IPS DF 19.7 (cell line): ENCODE measurements around the gene LYRM4.

Experiments used
- DNase-seq: peaks from one replicate; pipeline ENCODE4 v3.0.0-alpha.2; 2013; ENCODE audit warnings: low read depth, low spot score

The LYRM4 gene

DNA sequence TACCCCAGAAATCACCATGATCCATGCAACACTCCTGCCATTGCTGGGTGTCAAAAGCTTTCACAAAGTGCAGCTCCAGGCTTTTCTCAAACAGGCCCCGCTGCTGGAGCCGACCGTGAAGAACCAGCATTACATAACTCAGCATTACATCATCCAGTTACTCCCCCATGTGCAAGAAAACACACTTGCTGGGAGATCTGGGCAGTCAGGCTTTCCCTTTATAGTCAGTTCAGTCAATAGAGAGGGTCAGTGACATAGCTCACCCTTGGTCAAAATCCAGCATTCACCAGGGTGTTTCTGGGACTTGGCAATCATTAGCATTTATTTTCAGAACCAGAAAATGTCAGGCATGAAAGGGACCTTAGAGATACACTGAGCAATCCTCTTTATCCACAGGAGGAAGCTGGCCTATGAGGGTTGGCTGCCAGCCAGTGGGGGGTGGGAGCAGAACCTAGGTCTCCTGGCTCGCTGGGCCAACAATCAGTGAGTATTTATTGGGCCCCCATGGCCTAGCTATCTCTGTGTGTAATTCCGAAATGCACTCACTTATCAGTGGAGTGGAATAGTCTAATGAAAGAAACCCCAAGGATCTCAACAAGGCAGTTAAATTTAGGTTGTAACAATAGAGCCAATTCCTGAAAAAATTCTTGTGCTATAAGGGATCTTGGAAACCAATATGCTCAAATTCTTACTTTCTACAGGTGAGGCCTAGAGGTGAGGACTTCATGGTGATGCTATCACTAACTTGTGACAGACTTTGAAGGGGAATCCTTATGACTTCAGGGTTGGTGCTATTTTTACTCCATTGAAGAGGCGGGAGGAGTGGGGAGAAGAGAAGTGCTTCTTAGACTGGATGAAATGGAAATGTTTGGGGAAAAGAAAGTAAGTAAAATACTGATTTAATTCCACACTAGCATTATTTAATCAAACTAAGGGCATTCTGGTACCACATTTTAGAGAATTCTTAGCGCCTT, 54.6 kb downstream of the LYRM4 start:
- DNase-seq = no peak

DNA sequence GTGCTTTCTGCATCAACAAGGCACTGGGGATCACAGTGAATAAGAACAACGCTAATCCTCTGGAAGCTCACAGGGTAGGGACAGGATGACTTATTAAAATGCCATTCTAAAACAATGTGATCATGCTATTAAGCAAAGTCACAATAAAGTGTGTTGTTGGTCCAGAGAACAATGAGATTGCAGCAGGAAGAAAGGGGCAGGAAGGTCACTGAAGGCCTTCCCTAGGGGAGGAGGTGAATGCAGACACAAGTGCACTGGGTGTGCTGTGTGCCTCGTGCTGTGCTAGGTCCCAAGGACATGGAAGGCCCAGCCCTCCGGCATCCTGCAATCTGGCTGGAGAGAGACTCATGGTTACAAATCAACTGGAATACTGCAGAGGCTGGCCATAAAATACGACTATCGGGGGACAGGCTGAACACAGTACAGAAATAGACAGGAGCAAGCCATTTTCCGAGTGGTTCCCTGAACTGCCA, 55.7 kb downstream of the LYRM4 start:
- DNase-seq = no peak

DNA sequence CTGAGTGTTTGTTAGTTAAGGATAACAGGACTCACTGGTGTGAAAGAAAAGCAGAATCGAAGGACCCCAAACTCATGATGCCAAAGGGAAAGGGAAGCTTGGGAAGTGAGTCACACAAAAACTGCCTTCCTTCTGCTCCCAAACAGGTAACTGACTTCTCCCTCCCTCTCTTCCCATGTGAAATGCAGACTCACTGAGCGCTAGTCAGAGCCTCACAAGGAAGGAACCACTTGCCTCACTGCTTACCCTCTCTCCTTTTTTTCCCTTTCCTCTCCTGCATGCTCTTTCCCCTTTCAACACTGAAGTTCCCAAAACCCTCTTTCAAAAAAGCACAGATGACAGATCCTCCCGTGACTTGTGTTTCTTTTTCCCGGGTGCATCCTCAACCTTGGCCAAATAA, 56.4 kb downstream of the LYRM4 start:
- DNase-seq = no peak

DNA sequence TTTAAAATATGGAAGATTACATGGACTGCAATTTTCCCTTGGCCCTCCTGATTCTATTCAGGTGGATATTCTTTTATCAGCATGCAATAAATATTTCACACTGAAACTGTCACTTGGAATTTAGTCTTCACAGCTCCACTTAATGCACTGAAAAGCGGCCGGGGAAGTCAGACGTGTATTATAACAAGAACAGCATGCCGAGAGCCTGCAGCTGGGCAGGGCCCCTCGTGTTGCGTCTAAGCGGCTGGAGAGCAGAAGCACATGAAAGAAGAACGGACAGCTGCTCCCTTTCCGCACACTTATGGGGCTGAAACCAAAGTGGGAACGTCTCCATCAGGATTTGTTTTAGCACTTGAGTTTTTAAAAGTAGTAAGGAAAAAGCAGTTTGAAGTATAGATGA, 57.2 kb downstream of the LYRM4 start:
- no peak for DNase-seq

DNA sequence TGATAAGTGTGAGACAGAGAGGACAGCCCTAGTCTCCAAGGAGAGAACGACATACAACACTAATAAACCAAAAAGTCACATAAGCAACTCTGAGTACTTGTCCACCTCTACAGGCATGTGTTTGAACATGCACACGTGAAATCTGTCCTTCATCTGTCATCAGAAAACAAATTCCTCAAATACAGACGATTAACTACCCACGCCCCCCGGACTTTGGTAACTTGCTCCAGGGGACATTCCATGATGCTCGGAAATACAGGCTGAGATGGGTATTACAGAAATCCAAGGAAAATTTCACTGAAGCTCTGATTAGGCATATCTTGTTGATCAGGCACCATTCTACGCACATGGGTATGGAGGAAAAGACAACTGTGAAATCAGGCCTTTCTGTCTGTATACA, 57.8 kb downstream of the LYRM4 start:
- DNase-seq = no peak

DNA sequence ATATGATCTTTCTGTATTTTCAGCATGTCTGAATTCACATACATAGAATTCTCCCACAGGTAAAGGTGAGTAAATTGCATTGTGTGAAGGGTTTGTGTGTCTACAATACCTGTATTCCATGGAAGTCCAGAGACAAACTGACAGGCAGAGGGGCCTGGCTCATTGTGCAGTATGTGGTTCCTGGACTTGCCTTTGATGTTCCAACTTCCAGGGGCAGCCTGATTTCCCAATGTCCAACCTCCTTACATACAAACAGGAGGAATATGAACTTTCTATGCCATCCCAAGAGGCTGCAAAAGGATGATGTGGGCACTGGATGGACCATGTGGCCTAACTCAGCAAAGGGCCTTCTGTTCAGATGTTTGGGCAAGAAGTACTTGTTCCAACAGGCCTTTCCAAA, 58.5 kb downstream of the LYRM4 start:
- no peak for DNase-seq

DNA sequence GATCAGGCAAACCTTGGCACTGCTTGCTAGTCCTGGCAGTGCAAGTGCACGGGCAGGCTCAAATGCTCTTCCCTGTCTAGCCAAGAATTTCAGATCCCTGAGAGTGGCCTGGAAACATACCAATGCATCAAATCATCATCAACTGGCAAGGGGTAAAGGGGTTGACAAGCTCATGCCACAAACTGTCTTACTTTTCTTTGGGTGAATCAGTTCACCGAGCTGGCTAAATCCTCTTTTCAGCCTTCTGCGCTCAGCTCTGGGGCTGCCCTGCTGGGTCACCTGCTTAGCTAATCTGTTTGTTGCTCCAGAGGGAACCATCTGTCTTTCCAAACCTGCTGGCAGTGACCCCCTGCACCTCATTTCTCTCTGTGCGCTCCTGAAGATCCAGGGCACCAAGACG, 59.5 kb downstream of the LYRM4 start:
- DNase-seq = no peak

DNA sequence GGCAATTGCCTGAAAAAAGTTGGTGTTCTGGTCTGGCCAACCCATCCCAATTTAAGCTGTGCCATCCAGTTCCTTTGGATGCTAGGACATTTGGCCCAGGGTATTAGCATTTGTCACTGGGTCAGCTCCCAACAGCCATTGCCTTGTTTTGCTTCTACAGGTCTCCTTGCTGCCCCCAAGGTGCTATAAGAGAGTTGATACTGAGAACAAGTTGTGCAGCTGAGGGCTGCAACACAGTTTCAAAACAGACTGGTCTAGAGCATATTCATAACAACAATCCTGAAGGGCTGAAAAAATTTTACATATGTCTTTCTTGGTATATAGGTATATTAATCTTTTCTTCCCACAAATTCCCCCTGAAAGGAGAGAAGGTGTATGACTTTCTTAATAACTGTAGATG, 61.0 kb downstream of the LYRM4 start:
- DNase-seq = no peak

DNA sequence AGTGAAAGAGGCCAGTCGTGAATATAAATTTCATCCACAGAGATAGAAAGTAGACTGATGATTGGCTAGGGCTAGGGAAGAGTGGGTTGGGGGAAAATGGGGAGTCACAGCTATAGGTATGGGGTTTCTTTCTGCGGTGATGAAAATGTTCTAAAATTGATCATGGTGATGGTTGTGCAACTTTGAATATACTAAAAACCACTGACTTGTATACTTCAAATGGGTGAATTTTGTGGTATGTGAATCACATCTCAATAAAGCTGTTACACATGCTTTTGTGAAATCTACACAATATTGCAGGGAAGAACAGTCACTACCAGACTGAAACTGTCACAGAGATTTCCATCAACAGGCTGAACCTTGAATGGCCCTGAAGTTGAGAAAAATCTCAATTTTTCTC, 61.5 kb downstream of the LYRM4 start:
- no peak for DNase-seq

DNA sequence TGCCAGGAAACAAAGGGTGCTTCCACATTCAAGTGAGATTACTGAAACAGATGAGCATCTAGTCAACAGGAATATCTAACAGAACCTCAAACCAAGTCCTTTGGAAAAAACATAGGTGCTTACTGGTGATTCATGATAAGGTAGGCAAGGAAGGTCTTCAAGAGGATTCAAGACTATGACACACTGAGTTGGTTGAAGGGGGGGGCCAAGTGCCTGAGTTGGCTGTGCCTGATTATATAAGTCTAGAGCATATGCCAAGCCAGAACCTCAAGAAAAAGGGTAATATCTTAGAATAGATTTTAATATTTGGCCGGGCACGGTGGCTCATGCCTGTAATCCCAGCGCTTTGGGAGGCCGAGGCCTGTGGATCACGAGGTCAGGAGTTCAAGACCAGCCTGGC, 63.7 kb downstream of the LYRM4 start:
- no peak for DNase-seq

DNA sequence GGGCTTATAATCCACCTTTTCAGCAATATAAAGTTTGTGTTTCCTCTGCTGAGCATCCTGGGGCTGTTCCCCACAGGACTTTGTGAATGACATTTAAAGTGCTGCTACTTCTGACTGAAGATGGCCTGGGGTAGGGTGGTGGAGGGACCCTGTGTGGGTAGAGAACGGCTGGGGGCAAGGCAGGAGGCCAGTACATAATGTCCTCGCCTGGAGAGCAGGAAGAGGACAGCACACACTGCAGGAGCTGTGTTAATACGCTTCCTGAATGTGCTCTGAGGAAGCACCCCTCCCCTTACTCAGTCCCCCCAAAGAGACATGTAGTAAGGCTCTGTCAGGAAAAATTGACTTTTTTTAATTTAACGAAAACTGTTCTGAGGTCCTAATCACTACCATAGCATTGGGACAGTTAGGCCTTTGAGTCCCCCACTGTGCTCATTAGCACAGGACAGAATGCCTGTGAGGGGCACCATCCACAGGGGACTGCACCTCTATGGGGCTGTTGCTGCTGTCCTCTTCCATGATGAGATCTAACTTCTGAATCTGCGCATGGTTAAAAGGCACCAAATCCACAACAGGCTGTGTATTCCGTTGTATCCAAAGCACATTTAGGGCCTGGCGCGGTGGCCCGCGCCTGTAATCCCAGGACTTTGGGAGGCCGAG, 68.5 kb downstream of the LYRM4 start:
- no peak for DNase-seq

DNA sequence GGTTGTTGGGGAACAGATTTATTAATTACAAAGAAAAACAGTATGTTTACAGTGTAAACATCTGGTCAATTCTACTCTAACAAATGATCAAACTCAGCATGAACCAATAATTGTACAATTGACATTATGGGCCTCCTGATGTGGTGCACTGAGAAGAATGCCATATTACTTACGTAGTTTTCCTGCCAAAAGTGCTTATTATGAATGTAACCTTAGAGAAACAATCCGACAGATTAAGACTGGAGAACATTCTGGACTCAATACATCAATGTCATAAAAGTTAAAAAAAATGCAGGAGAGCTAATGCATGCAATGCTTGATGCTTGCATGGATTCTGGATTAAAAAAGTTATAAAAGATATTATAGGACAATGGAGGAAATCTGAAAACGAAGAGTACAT, 69.0 kb downstream of the LYRM4 start:
- DNase-seq = no peak

DNA sequence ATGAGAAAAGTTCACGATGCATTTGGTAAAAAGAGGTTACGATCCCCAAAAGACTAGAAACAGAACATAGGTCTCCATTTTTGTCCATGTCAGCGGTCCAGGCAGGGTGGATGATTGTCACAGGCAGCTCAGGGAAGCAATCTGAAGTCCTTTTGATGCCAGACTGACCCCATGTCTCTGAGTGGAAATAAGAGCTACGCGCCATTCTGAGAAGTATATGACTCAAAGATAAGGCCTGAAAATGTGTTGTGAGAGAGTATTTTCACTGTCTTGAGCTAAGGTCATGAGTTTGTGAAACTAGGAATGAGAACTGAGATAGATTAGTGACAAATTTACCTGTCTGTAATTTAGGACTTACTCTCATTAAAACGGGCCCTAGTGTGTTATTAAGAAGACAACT, 69.5 kb downstream of the LYRM4 start:
- DNase-seq = no peak

DNA sequence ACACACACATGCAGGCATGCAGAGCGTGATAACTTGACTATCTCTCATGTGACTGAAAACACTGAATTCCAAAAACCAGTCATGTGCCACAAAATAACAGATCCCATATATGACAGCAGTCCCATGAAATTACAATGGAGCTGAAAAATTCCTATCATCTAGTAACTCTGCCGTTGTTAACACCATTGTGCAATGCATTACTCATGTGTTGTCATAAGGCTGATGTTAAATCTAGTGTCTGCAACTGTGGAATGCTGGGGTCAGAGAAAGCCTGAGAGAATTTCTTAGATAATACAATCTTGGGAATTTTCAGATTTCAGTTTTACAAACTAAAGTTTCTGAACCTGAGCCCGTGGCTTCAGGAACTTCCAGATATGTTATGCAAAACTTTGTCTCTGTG, 70.2 kb downstream of the LYRM4 start:
- no peak for DNase-seq

DNA sequence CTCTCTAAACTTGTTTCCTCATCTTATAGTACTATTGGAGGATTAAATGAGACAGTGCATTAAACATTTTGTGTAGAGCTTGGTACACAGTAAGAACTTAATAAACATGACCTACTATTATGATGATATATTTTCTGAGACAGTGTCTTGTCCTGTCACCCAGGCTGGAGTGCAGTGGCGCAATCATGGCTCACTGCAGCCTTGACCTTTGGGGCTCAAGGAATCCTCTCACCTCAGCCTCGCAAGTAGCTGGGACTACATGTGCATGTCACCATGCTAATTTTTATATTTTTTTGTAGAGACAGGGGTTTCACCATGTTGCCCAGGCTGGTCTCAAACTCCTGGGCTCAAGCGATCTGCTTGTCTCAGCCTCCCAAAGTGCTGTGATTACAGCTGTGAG, 72.1 kb downstream of the LYRM4 start:
- no peak for DNase-seq

DNA sequence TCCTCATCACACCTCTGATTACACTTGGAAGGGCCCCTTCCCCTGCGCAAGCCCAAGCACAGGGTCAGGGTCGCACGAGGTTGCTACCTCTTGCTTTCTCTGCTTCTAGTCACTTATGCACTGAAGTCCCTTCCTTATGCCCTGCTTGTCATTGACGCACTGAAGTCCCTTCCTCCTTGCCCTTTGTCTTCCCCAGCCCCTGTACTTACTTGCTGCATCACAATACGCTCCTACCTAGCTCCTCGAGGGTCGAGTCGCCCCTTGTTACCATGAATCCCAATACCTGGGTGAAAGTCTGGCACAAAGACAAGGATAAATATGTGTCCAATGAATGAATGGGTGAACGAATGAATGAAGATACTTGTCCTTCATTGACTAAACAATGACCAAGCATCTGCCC, 75.9 kb downstream of the LYRM4 start:
- DNase-seq = no peak

DNA sequence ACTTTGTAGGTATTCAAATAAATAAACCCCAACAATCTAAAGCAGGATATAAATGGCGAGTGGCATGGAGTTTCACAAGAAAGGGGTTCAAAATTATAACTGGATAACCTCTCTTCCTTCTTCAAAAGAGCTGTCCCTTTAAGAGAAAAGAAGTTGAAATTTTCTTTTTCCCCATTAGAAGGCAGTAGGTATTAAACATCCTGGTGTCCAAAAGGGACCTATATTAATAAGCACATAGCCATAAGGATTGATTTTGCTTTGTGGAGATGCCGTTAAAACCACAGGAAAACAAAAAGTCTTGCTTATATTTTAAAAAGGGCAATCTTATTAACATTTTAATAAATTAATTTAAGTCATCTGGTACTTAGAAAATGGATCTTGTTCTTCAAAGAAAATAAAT, 76.5 kb downstream of the LYRM4 start:
- DNase-seq = no peak

DNA sequence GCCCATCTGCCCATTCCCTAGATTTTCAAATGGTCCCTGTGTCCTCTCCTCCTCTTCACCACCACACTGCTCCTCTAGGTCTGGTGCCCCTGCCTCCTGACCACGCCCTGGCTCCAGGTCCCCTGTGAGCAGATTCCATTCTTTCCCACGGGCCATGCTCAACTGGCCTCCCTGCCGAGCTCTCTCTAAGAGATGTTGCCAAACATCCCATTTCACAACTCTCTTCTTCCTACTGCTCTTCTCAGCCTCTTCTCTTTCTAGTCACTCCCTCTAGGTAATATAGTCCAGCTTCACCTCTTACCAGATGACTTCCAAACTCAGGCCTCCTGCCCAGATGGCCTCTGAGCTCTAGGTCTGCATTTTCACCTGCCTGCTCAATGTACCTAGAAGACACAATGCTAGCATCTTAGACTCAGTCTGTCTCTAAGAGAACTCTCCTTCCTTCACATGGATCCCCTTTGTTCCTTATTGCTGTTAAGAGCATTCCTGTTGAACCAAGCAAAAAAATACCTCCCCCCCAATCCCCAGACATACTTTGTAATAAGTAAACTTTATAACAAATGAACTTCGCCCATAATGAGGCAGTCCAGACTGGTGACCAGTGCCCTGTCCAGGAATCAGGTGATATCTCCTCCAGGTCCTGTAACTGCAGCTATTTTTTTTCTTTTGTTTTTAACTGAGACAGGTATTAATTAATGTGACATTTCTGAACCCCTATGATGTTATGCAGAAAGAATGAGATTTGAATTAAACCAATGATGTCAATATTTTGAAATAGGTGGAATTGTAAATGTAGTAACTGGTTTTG, 79.0 kb downstream of the LYRM4 start:
- DNase-seq = no peak

DNA sequence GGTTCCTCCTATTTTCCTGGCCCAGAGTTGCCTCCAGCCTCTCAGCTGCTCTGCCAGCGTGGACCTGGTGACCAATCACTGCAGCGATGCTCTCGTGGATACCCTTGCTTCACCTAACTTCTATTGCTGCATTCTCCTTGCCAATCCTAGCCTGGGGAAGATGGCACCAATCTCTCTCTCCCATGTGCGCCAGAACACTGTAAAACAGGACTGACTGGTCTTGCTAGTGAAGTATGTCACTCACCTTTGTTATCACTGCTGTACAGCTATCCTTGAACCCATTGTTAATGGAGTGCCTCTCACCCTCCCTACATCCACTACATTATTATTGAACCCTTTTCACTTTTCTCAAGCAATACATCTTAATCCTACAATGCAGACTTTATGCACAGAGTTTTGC, 80.1 kb downstream of the LYRM4 start:
- DNase-seq = no peak

DNA sequence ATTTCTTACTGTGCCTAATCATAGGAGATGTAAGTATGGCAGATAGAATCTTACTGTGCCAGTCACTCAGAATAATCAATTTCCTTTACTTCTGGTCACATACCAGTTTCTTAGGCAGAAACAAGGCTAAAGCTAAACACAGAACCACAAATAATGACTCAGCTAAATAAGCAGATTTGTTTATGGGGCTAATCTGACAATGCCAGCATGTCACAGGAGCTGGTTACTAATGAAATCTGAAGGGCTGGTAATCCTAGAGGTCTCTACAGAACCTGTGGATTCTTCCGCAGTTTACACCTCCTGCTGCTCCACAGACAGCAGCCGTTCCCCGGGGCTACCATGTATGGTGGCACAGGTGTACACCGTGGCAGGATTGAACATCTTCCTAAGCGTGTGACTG, 80.8 kb downstream of the LYRM4 start:
- no peak for DNase-seq

DNA sequence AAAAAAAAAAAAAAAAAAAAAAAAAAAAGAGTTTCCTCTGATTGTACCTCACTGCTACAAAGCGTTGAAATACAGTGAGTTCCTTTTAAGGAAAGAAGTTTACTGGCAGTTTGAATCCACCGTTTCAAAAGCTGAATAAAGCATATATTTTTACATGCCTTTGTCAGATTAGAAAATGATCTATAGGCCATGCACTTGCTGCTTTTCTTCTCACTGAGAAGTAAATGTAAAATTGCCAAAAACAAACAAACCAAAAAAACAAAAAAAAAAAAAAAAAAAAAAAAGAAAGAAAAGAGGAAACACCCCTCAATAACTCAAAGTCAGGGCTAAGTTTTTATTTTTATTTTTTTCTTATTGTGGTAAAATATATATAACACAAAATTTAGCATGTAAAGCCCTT, 81.9 kb downstream of the LYRM4 start:
- no peak for DNase-seq

DNA sequence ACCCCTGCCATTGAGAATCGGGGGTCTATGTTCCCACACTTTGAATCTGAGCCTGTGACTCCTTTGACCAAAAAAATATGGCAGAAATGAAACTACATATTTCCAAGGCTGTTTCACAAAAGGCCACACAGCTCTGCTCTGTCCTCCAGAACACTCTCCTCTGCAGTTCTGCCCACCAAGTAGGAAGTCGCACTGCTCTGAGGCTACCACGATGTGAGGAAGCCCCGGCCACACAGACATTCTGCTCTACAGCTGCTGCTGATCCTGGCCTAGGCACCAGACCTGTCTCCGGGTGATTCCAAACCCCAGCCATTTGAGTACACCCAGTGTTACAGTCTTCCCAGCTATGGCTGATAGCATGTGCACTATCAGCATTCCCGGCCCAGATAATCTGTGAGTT, 85.1 kb downstream of the LYRM4 start:
- DNase-seq = no peak
